ENCODE measurements around the gene HOXB4. TPM values are rescaled to one million over a fixed set of nuclear protein-coding genes. Genes with fewer than 3 reads are reported as not detected.

Gene HOXB4
- total RNA-seq, 4 donors from 2014 or later = 3.5 to 8.3 (median 5.0) TPM

DNA sequence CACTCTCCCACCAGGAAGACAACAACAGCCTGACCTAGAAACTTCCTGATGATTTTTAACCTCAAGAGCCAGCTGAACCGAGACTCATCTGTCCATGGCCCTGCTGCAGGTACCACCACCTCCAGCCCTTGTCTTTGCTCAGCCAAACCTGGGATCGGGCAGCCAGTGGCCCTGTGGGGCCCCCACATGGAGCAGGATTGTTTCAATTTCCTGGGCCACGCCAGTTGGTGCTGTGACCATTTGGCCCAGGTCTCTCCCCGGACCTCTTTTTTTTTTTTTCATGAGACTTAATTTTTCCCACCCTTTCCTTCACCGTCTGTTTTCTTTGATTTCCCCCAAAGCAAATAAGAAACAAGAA, 25.0 kb downstream of the HOXB4 start:
- no peak for TF ChIP-seq CTCF (IDR thresholded peaks at IDR 0.05)
- Histone ChIP-seq H3K9me3 (no peaks in the 10 kb centered on the region), H3K4me3 (peak overlapping the region; percentile 35 to 64 (median 56)), H3K27ac (replicated peaks in 1 of 4) (peak overlapping the region; percentile 91 to 97 (median 96)), H3K4me1 (peaks cover 35 to 97% (median 97%) of the 10 kb centered on the region in 4 donors), H3K36me3 (peaks cover 4 to 29% (median 23%) of the 10 kb centered on the region in 4 donors), H3K27me3 (no peaks in the 10 kb centered on the region)
- intact Hi-C loops (cut with DNase I) = no loop called here
- DNase-seq (ENCODE audit: extremely low spot score) = no peak
- 37% methylated on average over 5 of the region's 5 CpGs for WGBS

GRCh38 chr17:48552466-48553189, 25.5 kb downstream of the HOXB4 start:
- H3K4me1 ChIP-seq = peaks cover 33 to 97% (median 97%) of the 10 kb centered on the region in 4 donors
- no peak for DNase-seq (ENCODE audit: extremely low spot score)
- intact Hi-C loops (cut with DNase I) = no loop called here
- TF ChIP-seq EP300 (IDR thresholded peaks at IDR 0.05) (no peak), POLR2AphosphoS5 (IDR thresholded peaks at IDR 0.05) (peak; percentile 21 to 85)
- WGBS = 24% methylated on average over 11 of the region's 11 CpGs
- peaks cover 4 to 29% (median 23%) of the 10 kb centered on the region in 4 donors for H3K36me3 ChIP-seq
- no peaks in the 10 kb centered on the region for H3K27me3 ChIP-seq
- H3K4me3 ChIP-seq = peak overlapping the region; percentile 40 to 64 (median 56)
- peak overlapping the region; percentile 91 to 97 (median 96) for H3K27ac ChIP-seq (replicated peaks in 1 of 4)
- no peaks in the 10 kb centered on the region for H3K9me3 ChIP-seq

DNA sequence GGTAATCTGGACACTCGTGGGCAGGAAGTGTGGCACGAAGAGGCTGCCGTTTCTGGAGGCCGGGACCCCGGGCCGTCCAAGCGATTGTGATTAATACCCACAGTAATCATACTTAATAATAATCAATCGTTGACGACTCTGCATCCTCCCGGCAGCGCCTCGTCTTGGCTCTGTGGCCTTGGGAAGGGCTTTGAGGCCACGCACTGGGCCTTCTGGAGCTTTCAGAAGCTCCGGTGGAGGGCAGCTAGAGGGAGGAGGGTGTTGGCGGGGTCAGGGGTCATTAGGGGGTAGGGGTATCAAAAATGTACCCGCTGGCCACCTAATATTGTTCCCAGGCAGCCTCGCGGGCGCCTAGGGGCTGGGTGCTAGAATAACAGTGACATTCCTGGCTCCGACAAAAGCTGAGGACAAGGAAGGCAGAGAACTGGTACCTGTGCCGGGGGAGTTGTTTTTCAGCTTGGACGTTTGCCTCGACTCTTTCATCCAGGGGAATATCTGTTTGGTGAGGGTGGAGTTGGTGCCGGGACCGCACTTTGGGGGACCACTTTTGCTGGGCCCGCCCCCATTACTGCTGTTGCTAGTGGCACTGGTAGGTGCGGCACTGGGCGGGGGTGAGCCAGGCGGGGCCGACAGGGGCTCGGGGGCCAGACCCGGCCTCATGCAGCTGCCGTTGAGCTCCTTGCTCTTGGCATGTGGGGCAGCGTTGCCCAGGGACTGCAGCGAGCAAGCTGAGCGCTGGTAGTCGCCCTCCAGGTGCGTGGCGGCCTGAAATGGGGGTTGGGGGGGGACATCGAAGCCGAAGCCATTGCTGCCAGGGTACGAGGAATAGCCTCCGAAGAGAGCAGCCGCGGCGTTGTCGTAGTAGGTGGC, 26.3 kb downstream of the HOXB4 start:
- intact Hi-C loops (cut with DNase I) = no loop called here
- Histone ChIP-seq H3K27ac (replicated peaks in 1 of 4) (peak overlapping the region; percentile 91 to 97 (median 96)), H3K27me3 (no peaks in the 10 kb centered on the region), H3K4me1 (peaks cover 33 to 97% (median 97%) of the 10 kb centered on the region in 4 donors), H3K4me3 (peak overlapping the region; percentile 36 to 57 (median 40)), H3K36me3 (peaks cover 4 to 29% (median 23%) of the 10 kb centered on the region in 4 donors), H3K9me3 (no peaks in the 10 kb centered on the region)
- 63% methylated on average over 39 of the region's 47 CpGs for WGBS
- no peak for DNase-seq (ENCODE audit: extremely low spot score)
- no peak for TF ChIP-seq POLR2A (IDR thresholded peaks at IDR 0.05; ENCODE audit: low read depth)
- no peak for TF ChIP-seq POLR2AphosphoS5 (IDR thresholded peaks at IDR 0.05)
- no peak for TF ChIP-seq CTCF (IDR thresholded peaks at IDR 0.05)
- TF ChIP-seq EP300 (IDR thresholded peaks at IDR 0.05) = no peak

DNA sequence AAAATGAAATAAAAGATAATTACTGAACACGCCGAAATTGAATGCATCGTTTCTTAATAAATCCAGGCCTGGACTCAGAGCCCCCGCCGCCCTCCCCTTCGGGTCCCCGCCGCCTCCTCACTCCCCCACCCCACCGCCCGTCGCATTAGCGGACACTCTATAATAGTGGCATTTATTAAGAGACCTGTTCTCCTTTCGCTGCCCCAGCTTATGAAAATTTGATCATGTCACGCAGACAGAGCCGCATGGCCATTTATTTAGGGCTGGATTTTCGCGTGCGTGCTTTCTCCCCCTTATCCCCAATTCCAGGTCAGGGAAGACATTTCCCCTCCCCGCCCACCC, 27.0 kb downstream of the HOXB4 start:
- H3K36me3 ChIP-seq = peaks cover 4 to 29% (median 23%) of the 10 kb centered on the region in 4 donors
- TF ChIP-seq CTCF (IDR thresholded peaks at IDR 0.05) = no peak
- TF ChIP-seq POLR2A (IDR thresholded peaks at IDR 0.05; ENCODE audit: low read depth) = no peak
- no peak for TF ChIP-seq EP300 (IDR thresholded peaks at IDR 0.05)
- no peak for TF ChIP-seq POLR2AphosphoS5 (IDR thresholded peaks at IDR 0.05)
- 74% methylated on average over 19 of the region's 19 CpGs for WGBS
- H3K4me1 ChIP-seq = peaks cover 31 to 97% (median 97%) of the 10 kb centered on the region in 4 donors
- no peak for DNase-seq (ENCODE audit: extremely low spot score)
- H3K27ac ChIP-seq (replicated peaks in 1 of 4) = peak overlapping the region; percentile 91 to 97 (median 96)
- no peaks in the 10 kb centered on the region for H3K27me3 ChIP-seq
- peak overlapping the region; percentile 36 to 57 (median 40) for H3K4me3 ChIP-seq
- intact Hi-C loops (cut with DNase I) = no loop called here
- no peaks in the 10 kb centered on the region for H3K9me3 ChIP-seq

Measured in esophagus muscularis mucosa (tissue), 4 donors.